ENCODE measurements around the gene CHST8.

Gene CHST8

GRCh38 chr19:33720155-33720493 lies 98.4 kb downstream of the CHST8 start:
- Histone ChIP-seq H3K9ac (ENCODE audit: low read depth, low read length, poor library complexity, severe bottlenecking) (no peak overlapping the region), H3K4me2 (ENCODE audit: low read depth, low read length, poor library complexity, severe bottlenecking) (no peak overlapping the region), H3K4me1 (ENCODE audit: insufficient read depth, low read length, poor library complexity, severe bottlenecking) (no peaks in the 10 kb centered on the region), H2AFZ (ENCODE audit: low read length) (no peak overlapping the region), H3K79me2 (ENCODE audit: insufficient read depth, low read length) (no peaks in the 10 kb centered on the region), H4K20me1 (ENCODE audit: insufficient read depth, low read length, poor library complexity, severe bottlenecking) (no peaks in the 10 kb centered on the region), H3K9me3 (ENCODE audit: insufficient read depth, low read depth, low read length) (no peaks in the 10 kb centered on the region), H3K36me3 (ENCODE audit: insufficient read depth, low read length) (no peaks in the 10 kb centered on the region), H3K27me3 (ENCODE audit: insufficient read depth, low read length, poor library complexity, severe bottlenecking) (no peaks in the 10 kb centered on the region), H3K4me3 (ENCODE audit: low read length, poor library complexity, severe bottlenecking) (no peak overlapping the region), H3K9me2 (replicated peaks; ENCODE audit: low read depth, low read length) (no peaks in the 10 kb centered on the region), H3F3A (ENCODE audit: low read depth) (no peaks in the 10 kb centered on the region)
- TF ChIP-seq EZH2phosphoT487 (IDR thresholded peaks at IDR 0.05; ENCODE audit: borderline replicate concordance) (no peak), CTCF (conservative IDR thresholded peaks at IDR 0.05; ENCODE audit: low read length) (no peak)

GRCh38 chr19:33720691-33721682 lies 99.2 kb downstream of the CHST8 start:
- Histone ChIP-seq H3K9me2 (replicated peaks; ENCODE audit: low read depth, low read length) (no peaks in the 10 kb centered on the region), H4K20me1 (ENCODE audit: insufficient read depth, low read length, poor library complexity, severe bottlenecking) (no peaks in the 10 kb centered on the region), H3K79me2 (ENCODE audit: insufficient read depth, low read length) (no peaks in the 10 kb centered on the region), H2AFZ (ENCODE audit: low read length) (no peak overlapping the region), H3K9me3 (ENCODE audit: insufficient read depth, low read depth, low read length) (no peaks in the 10 kb centered on the region), H3K4me3 (ENCODE audit: low read length, poor library complexity, severe bottlenecking) (no peak overlapping the region), H3K4me2 (ENCODE audit: low read depth, low read length, poor library complexity, severe bottlenecking) (no peak overlapping the region), H3K9ac (ENCODE audit: low read depth, low read length, poor library complexity, severe bottlenecking) (no peak overlapping the region), H3K27me3 (ENCODE audit: insufficient read depth, low read length, poor library complexity, severe bottlenecking) (no peaks in the 10 kb centered on the region), H3K4me1 (ENCODE audit: insufficient read depth, low read length, poor library complexity, severe bottlenecking) (no peaks in the 10 kb centered on the region), H3K36me3 (ENCODE audit: insufficient read depth, low read length) (no peaks in the 10 kb centered on the region), H3F3A (ENCODE audit: low read depth) (no peaks in the 10 kb centered on the region)
- TF ChIP-seq CTCF (conservative IDR thresholded peaks at IDR 0.05; ENCODE audit: low read length) = no peak

GRCh38 chr19:33721735-33722297 lies 100.1 kb downstream of the CHST8 start:
- no peaks in the 10 kb centered on the region for H3K9me2 ChIP-seq (replicated peaks; ENCODE audit: low read depth, low read length)
- H3K4me1 ChIP-seq (ENCODE audit: insufficient read depth, low read length, poor library complexity, severe bottlenecking) = no peaks in the 10 kb centered on the region
- H4K20me1 ChIP-seq (ENCODE audit: insufficient read depth, low read length, poor library complexity, severe bottlenecking) = no peaks in the 10 kb centered on the region
- H2AFZ ChIP-seq (ENCODE audit: low read length) = no peak overlapping the region
- no peak for TF ChIP-seq EZH2phosphoT487 (IDR thresholded peaks at IDR 0.05; ENCODE audit: borderline replicate concordance)
- TF ChIP-seq CTCF (conservative IDR thresholded peaks at IDR 0.05; ENCODE audit: low read length) = no peak
- no peak overlapping the region for H3K4me3 ChIP-seq (ENCODE audit: low read length, poor library complexity, severe bottlenecking)
- H3K4me2 ChIP-seq (ENCODE audit: low read depth, low read length, poor library complexity, severe bottlenecking) = no peak overlapping the region
- no peaks in the 10 kb centered on the region for H3F3A ChIP-seq (ENCODE audit: low read depth)
- no peaks in the 10 kb centered on the region for H3K9me3 ChIP-seq (ENCODE audit: insufficient read depth, low read depth, low read length)
- no peaks in the 10 kb centered on the region for H3K79me2 ChIP-seq (ENCODE audit: insufficient read depth, low read length)
- H3K27me3 ChIP-seq (ENCODE audit: insufficient read depth, low read length, poor library complexity, severe bottlenecking) = no peaks in the 10 kb centered on the region
- no peak overlapping the region for H3K9ac ChIP-seq (ENCODE audit: low read depth, low read length, poor library complexity, severe bottlenecking)
- H3K36me3 ChIP-seq (ENCODE audit: insufficient read depth, low read length) = no peaks in the 10 kb centered on the region

Measured in Loucy (cell line).